ENCODE measurements around the gene ENTPD1.

Gene ENTPD1

GRCh38 chr10:95788830-95789229 lies 32.9 kb downstream of the ENTPD1 start:
- TF ChIP-seq, protein P1, sequence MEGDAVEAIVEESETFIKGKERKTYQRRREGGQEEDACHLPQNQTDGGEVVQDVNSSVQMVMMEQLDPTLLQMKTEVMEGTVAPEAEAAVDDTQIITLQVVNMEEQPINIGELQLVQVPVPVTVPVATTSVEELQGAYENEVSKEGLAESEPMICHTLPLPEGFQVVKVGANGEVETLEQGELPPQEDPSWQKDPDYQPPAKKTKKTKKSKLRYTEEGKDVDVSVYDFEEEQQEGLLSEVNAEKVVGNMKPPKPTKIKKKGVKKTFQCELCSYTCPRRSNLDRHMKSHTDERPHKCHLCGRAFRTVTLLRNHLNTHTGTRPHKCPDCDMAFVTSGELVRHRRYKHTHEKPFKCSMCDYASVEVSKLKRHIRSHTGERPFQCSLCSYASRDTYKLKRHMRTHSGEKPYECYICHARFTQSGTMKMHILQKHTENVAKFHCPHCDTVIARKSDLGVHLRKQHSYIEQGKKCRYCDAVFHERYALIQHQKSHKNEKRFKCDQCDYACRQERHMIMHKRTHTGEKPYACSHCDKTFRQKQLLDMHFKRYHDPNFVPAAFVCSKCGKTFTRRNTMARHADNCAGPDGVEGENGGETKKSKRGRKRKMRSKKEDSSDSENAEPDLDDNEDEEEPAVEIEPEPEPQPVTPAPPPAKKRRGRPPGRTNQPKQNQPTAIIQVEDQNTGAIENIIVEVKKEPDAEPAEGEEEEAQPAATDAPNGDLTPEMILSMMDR (IDR thresholded peaks at IDR 0.05): no peak
- H3K4me3 ChIP-seq: no peak overlapping the region
- H3K9me3 ChIP-seq: no peaks in the 10 kb centered on the region
- peaks cover 0 to 100% (median 53%) of the 10 kb centered on the region in 4 donors for H3K4me1 ChIP-seq
- no peaks in the 10 kb centered on the region for H3K36me3 ChIP-seq
- peak overlapping the region; percentile 17 to 78 for H3K27ac ChIP-seq
- intact Hi-C loops (cut with DNase I; ENCODE audit: low total_unique reads): no loop called here
- H3K27me3 ChIP-seq: no peaks in the 10 kb centered on the region
- no peak for DNase-seq

GRCh38 chr10:95789902-95790301 lies 33.9 kb downstream of the ENTPD1 start:
- Histone ChIP-seq H3K9me3 (no peaks in the 10 kb centered on the region), H3K27ac (peak overlapping the region in 1 of 2 donors; percentile 17), H3K36me3 (no peaks in the 10 kb centered on the region), H3K27me3 (no peaks in the 10 kb centered on the region), H3K4me3 (no peak overlapping the region), H3K4me1 (peaks cover 0 to 100% (median 54%) of the 10 kb centered on the region in 4 donors)
- no peak for DNase-seq
- intact Hi-C loops (cut with DNase I; ENCODE audit: low total_unique reads): no loop called here
- TF ChIP-seq, protein P1 (IDR thresholded peaks at IDR 0.05): no peak

GRCh38 chr10:95790982-95791381 lies 35.0 kb downstream of the ENTPD1 start:
- Histone ChIP-seq H3K9me3 (no peaks in the 10 kb centered on the region), H3K27me3 (no peaks in the 10 kb centered on the region), H3K4me1 (peaks cover 0 to 100% (median 47%) of the 10 kb centered on the region in 4 donors), H3K36me3 (no peaks in the 10 kb centered on the region), H3K4me3 (no peak overlapping the region), H3K27ac (peak overlapping the region in 1 of 2 donors; percentile 77)
- DNase-seq: no peak
- intact Hi-C loops (cut with DNase I; ENCODE audit: low total_unique reads): no loop called here
- TF ChIP-seq, protein P1 (IDR thresholded peaks at IDR 0.05): no peak

GRCh38 chr10:95791425-95791979 lies 35.5 kb downstream of the ENTPD1 start:
- intact Hi-C loops (cut with DNase I; ENCODE audit: low total_unique reads): no loop called here
- H3K27ac ChIP-seq: peak overlapping the region; percentile 77 to 78
- TF ChIP-seq, protein P1 (IDR thresholded peaks at IDR 0.05): no peak
- no peaks in the 10 kb centered on the region for H3K36me3 ChIP-seq
- H3K27me3 ChIP-seq: no peaks in the 10 kb centered on the region
- H3K4me3 ChIP-seq: no peak overlapping the region
- no peaks in the 10 kb centered on the region for H3K9me3 ChIP-seq
- peaks cover 0 to 99% (median 42%) of the 10 kb centered on the region in 4 donors for H3K4me1 ChIP-seq
- no peak for DNase-seq

- Histone ChIP-seq H3K9me3 (no peaks in the 10 kb centered on the region), H3K4me1 (peaks cover 0 to 91% (median 40%) of the 10 kb centered on the region in 4 donors), H3K36me3 (no peaks in the 10 kb centered on the region), H3K27ac (peak overlapping the region; percentile 77 to 78), H3K27me3 (no peaks in the 10 kb centered on the region), H3K4me3 (no peak overlapping the region)
- TF ChIP-seq, protein P1 (IDR thresholded peaks at IDR 0.05): no peak
- intact Hi-C loops (cut with DNase I; ENCODE audit: low total_unique reads): no loop called here
- no peak for DNase-seq
Observed at GRCh38 chr10:95792211-95792780, 36.3 kb downstream of the ENTPD1 start.
